Heart left ventricle (tissue), 16 donors: Measurements from ENCODE around the gene CSNK1E. TPM values are rescaled to one million over a fixed set of nuclear protein-coding genes. Genes with fewer than 3 reads are reported as not detected.

Experiments
- ATAC-seq, 4 donors: fragments of 200-7000 bp; cut with Tn5 transposase; one replicate each; pipeline ENCODE4 v1.9.1; 2020 to 2022; ENCODE audit warnings: moderate library complexity in 4 of 4, mild to moderate bottlenecking in 3 of 4, moderate number of reproducible peaks in 1 of 4
- DNase-seq, 5 donors: peaks; one replicate each; pipeline ENCODE4 v3.0.0-alpha.2; 2020
- H3K27ac ChIP-seq, 12 donors: fragments of 200-600 bp; sonication (generic) in 4 of 12; one replicate each; pipeline versions ENCODE4 v1.5.0 to v1.8.0; 2016 to 2022; ENCODE audit warnings: mild to moderate bottlenecking in 2 of 12
- H3K27me3 ChIP-seq, 9 donors: fragments of 200-600 bp; sonication (generic) in 2 of 9; one replicate each; pipeline versions ENCODE4 v1.5.1 to v1.8.0; 2016 to 2022; ENCODE audit warnings: mild to moderate bottlenecking in 3 of 9
- H3K36me3 ChIP-seq, 9 donors: fragments of 200-600 bp; sonication (generic) in 2 of 9; one replicate each; pipeline versions ENCODE4 v1.5.0 to v1.8.0; 2018 to 2022; ENCODE audit warnings: mild to moderate bottlenecking in 2 of 9
- H3K4me1 ChIP-seq, 12 donors: fragments of 200-600 bp; sonication (generic) in 4 of 12; one replicate each; pipeline versions ENCODE4 v1.5.0 to v1.8.0; 2016 to 2022; ENCODE audit warnings: mild to moderate bottlenecking in 3 of 12
- H3K4me3 ChIP-seq, 12 donors: fragments of 200-600 bp; sonication (generic) in 4 of 12; one replicate each; pipeline versions ENCODE4 v1.5.0 to v1.8.0; 2017 to 2022; ENCODE audit warnings: mild to moderate bottlenecking in 9 of 12, moderate library complexity in 4 of 12
- H3K9me3 ChIP-seq, 12 donors: fragments of 200-600 bp; sonication (generic) in 4 of 12; one replicate each; pipeline versions ENCODE4 v1.5.0 to v1.8.0; 2016 to 2022; ENCODE audit warnings: mild to moderate bottlenecking in 1 of 12
- CTCF ChIP-seq, 12 donors: fragments of 200-600 bp; sonication (generic) in 4 of 12; IDR thresholded peaks; one replicate each; pipeline versions ENCODE4 v1.5.0 to v1.8.0; 2018 to 2022; ENCODE audit warnings: antibody characterized with exemption in 12 of 12, mild to moderate bottlenecking in 5 of 12
- POLR2A ChIP-seq, 2 donors: fragments of 450-650 bp; IDR thresholded peaks; one replicate each; pipeline ENCODE4 v1.6.1; 2017; ENCODE audit warnings: antibody characterized with exemption in 2 of 2, mild to moderate bottlenecking in 2 of 2, moderate library complexity in 2 of 2
- WGBS, 4 donors: extraction: QIAGEN DNeasy Blood & Tissue Kit in 2 of 4; methylation state at CpG; one replicate each; pipeline versions ENCODE4 v1.1.5 to v1.1.7; 2013 to 2018; 5-methylcytosine and 5-hydroxymethylcytosine counted together
- intact Hi-C, 10 donors: fragments of 100-400 bp; cut with DNase I; formaldehyde crosslinking; loops; one replicate each; pipeline versions ENCODE4 v1.11.1 to v1.14.2; 2022
- polyA plus RNA-seq, 2 donors: library from polyadenylated mRNA; stranded (reverse); fragments of 200-250 nt; gene quantifications; one replicate each; pipeline ENCODE4 v1.2.3, GENCODE V29; 2013
- total RNA-seq, 9 donors: library from RNA; depleted of rRNA in 2 of 9; stranded (reverse); fragments of >200 nt in 2 of 9; fragmentation: NEBNext Ultra II Directional in 3 of 9; extraction: Animal tissue kit (Norgen Biotek cat#: 25700) in 3 of 9; gene quantifications; one replicate each; pipeline versions ENCODE4 v1.1.0 to v1.2.4, GENCODE V29; 2016 to 2023
- donor health status: ischemic (EF 13 %, LVEDD 7.1; RV severe dilation, severe dysfunction).
- donor health status: healthy with polysubstance abuse.
- donor health status: DM: no; HTN: yes; CAD: no.
- donor health status: DM: no; HTN: no; CAD: no.
- donor health status: ischemic (EF 25% LVEDD 6.9; RV normal size, moderate dysfunction).
- donor health status: ischemic (EF 25% LVEDD 5.7; RV mildly dilated, moderate dysfunction).
- donor health status: healthy.
- donor health status: DM: yes; HTN: yes; CAD: no.
- donor health status: ischemic (EF 35%, LVEDD 5.7; RV mildly dilated, moderate dysfunction).
- donor health status: nonischemic (EF 11% LVEDD 7.7; RV severe dilation, severe dysfunction).
- donor health status: DM: yes; HTN: yes; CAD: no.
- donor health status: PGD.
- donor health status: ischemic (EF 29% LVEDD 5.4; RV normal size, mild dysfunction).
- donor health status: nonischemic (EF 23%, LVEDD 6.1; RV moderate dilation, normal function).

Gene CSNK1E
- total and polyA plus RNA-seq, 11 donors: 59.7 to 125 (median 72.6) TPM

DNA sequence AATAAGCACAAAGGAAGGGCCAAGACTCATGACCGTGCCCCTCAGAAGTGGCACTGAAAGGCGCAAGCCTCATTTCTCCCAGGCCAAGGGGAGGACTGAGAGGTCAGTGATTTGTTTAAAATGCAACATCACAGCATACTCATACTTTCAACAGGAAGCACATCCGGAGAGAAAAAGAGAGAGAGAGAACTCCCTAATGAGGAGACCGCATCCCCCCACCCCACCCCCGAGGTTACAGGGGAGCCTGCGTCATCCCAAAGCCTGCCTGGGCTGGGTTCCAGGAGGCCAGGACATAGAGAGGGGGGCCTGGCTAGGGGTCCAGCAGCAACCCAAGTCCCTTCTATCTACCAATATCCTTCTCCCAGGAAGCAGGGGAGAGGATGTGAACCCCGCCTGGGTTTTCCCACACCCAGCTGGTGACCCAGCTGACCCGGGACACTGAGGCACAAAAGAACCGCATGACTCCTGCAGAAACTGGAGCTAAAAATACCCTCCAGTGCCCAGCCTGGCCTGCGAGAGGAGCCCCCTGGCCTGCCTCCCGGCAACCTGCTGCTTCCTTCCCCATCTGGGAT, 3.8 kb downstream of the CSNK1E start:
- DNase-seq (peak; percentile 85 to 88 (median 87)), ATAC-seq (peak; percentile 28 to 71 (median 34))
- intact Hi-C loops: loop anchor here in 5 of 10 donors (5.0 kb wide), 3 partner anchors 41 to 84 kb away; partner anchors contain the start of gene TMEM184B (in 4 of the 5)
- Histone ChIP-seq H3K27ac (peak overlapping the region; percentile 85 to 100 (median 98)), H3K27me3 (no peaks in the 10 kb centered on the region), H3K36me3 (peaks cover 0 to 35% (median 24%) of the 10 kb centered on the region in 9 donors), H3K9me3 (no peaks in the 10 kb centered on the region), H3K4me3 (peak overlapping the region in 10 of 12 donors; percentile 67 to 98 (median 86)), H3K4me1 (peaks cover 21 to 86% (median 79%) of the 10 kb centered on the region in 12 donors)
- 7 to 15% (median 9%) methylated on average over 11 of the region's 11 CpGs for WGBS, 4 donors
- TF ChIP-seq CTCF (IDR thresholded peaks at IDR 0.05): no peak

- H3K4me3 ChIP-seq: no peak overlapping the region
- DNase-seq (no peak), ATAC-seq (no peak)
- H3K4me1 ChIP-seq: peaks cover 19 to 87% (median 79%) of the 10 kb centered on the region in 12 donors
- intact Hi-C loops: loop anchor here in 5 of 10 donors (5.0 kb wide), 3 partner anchors 40 to 85 kb away; partner anchors contain the start of gene TMEM184B (in 4 of the 5)
- H3K27ac ChIP-seq: peak overlapping the region; percentile 85 to 100 (median 98)
- WGBS, 4 donors: 84 to 90% (median 85%) methylated on average over 7 of the region's 7 CpGs
- H3K36me3 ChIP-seq: peaks cover 0 to 46% (median 32%) of the 10 kb centered on the region in 9 donors
- TF ChIP-seq CTCF (IDR thresholded peaks at IDR 0.05) (no peak), POLR2A (IDR thresholded peaks at IDR 0.05) (no peak)
- no peaks in the 10 kb centered on the region for H3K27me3 ChIP-seq
- no peaks in the 10 kb centered on the region for H3K9me3 ChIP-seq
Observed at GRCh38 chr22:38312261-38312800, 4.9 kb downstream of the CSNK1E start.

DNA sequence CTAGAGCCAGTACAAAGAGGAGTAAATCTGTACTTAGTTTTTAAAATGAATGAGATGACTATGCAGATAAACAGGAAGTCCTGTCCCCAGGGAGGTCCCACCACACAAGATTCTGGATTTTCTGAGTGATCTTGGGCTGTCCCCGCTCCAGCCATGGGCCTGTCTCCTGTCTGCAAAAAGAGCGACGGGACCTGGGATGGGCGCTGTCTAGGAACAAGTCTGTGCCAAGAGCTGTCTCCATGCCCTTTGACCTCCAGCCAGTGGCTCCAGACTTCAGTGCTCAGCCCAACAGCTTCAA, 6.0 kb downstream of the CSNK1E start:
- WGBS, 4 donors: 36 to 60% (median 55%) methylated on average over 4 of the region's 4 CpGs
- intact Hi-C loops: loop anchor here in 5 of 10 donors (5.0 kb wide), 3 partner anchors 39 to 86 kb away; partner anchors contain the start of gene TMEM184B (in 4 of the 5)
- H3K27me3 ChIP-seq: no peaks in the 10 kb centered on the region
- TF ChIP-seq POLR2A (IDR thresholded peaks at IDR 0.05): no peak
- no peak for TF ChIP-seq CTCF (IDR thresholded peaks at IDR 0.05)
- H3K4me1 ChIP-seq: peaks cover 20 to 97% (median 89%) of the 10 kb centered on the region in 12 donors
- peaks cover 0 to 48% (median 38%) of the 10 kb centered on the region in 9 donors for H3K36me3 ChIP-seq
- DNase-seq (peak in 2 of 5 donors; percentile 64 to 65), ATAC-seq (no peak)
- no peaks in the 10 kb centered on the region for H3K9me3 ChIP-seq
- H3K4me3 ChIP-seq: no peak overlapping the region
- peak overlapping the region in 11 of 12 donors; percentile 78 to 100 (median 98) for H3K27ac ChIP-seq
